ENCODE results near the gene KCNQ1.
A peak's percentile ranks its signal among the peaks of the same experiment; 100 is the strongest.

The KCNQ1 gene

GRCh38 chr11:2555891-2556290 is 111.1 kb downstream of the KCNQ1 start:
- peak overlapping the region; percentile 73 for H3K27ac ChIP-seq
- H3K9ac ChIP-seq, result peak overlapping the region; percentile 68
- H3K4me3 ChIP-seq, result no peak overlapping the region
- H3K4me1 ChIP-seq, result peaks cover 74% of the 10 kb centered on the region
- no peak for TF ChIP-seq Cebpa-rat (IDR thresholded peaks at IDR 0.05)
- peak overlapping the region; percentile 88 for H3K4me2 ChIP-seq
- no peaks in the 10 kb centered on the region for H4K20me1 ChIP-seq
- no peaks in the 10 kb centered on the region for H3K36me3 ChIP-seq
- peaks cover 37% of the 10 kb centered on the region for H3K9me3 ChIP-seq
- H3K27me3 ChIP-seq, result no peaks in the 10 kb centered on the region

GRCh38 chr11:2557381-2557780 is 112.6 kb downstream of the KCNQ1 start:
- H3K27me3 ChIP-seq, result no peaks in the 10 kb centered on the region
- TF ChIP-seq Cebpa-rat (IDR thresholded peaks at IDR 0.05), result no peak

GRCh38 chr11:2558397-2558796 is 113.6 kb downstream of the KCNQ1 start:
- H3K27ac ChIP-seq, result peak overlapping the region; percentile 83
- no peak overlapping the region for H3K4me3 ChIP-seq
- H3K4me2 ChIP-seq, result peak overlapping the region; percentile 92
- no peaks in the 10 kb centered on the region for H3K36me3 ChIP-seq
- no peaks in the 10 kb centered on the region for H4K20me1 ChIP-seq
- H3K9me3 ChIP-seq, result peaks cover 14% of the 10 kb centered on the region
- H3K9ac ChIP-seq, result no peak overlapping the region
- TF ChIP-seq Cebpa-rat (IDR thresholded peaks at IDR 0.05), result no peak
- no peaks in the 10 kb centered on the region for H3K27me3 ChIP-seq
- peaks cover 96% of the 10 kb centered on the region for H3K4me1 ChIP-seq

More at GRCh38 chr11:2557381-2557780, 112.6 kb downstream of the KCNQ1 start:
- Histone ChIP-seq H3K9me3 (peaks cover 22% of the 10 kb centered on the region), H3K4me3 (no peak overlapping the region), H3K4me1 (peaks cover 89% of the 10 kb centered on the region), H3K9ac (no peak overlapping the region), H3K36me3 (no peaks in the 10 kb centered on the region), H3K4me2 (no peak overlapping the region; the same call in 1 of the 2 replicates), H3K27ac (no peak overlapping the region), H4K20me1 (no peaks in the 10 kb centered on the region)

GRCh38 chr11:2558861-2559526 is 114.2 kb downstream of the KCNQ1 start:
- TF ChIP-seq Cebpa-rat (IDR thresholded peaks at IDR 0.05), result no peak

GRCh38 chr11:2559527-2560311 is 114.9 kb downstream of the KCNQ1 start:
- Histone ChIP-seq H3K9ac (peak overlapping the region; percentile 62), H3K4me1 (peaks cover 90% of the 10 kb centered on the region), H3K27ac (peak overlapping the region; percentile 83), H3K27me3 (no peaks in the 10 kb centered on the region), H3K4me3 (peak overlapping the region; percentile 50), H3K4me2 (peak overlapping the region; percentile 92), H4K20me1 (no peaks in the 10 kb centered on the region), H3K9me3 (peaks cover 7% of the 10 kb centered on the region), H3K36me3 (no peaks in the 10 kb centered on the region)
- TF ChIP-seq Cebpa-rat (IDR thresholded peaks at IDR 0.05), result no peak

More at GRCh38 chr11:2558861-2559526, 114.2 kb downstream of the KCNQ1 start:
- peak overlapping the region; percentile 62 for H3K9ac ChIP-seq
- peak overlapping the region; percentile 92 for H3K4me2 ChIP-seq
- peaks cover 96% of the 10 kb centered on the region for H3K4me1 ChIP-seq
- peak overlapping the region; percentile 50 for H3K4me3 ChIP-seq
- H3K27ac ChIP-seq, result peak overlapping the region; percentile 83
- no peaks in the 10 kb centered on the region for H3K27me3 ChIP-seq
- H3K9me3 ChIP-seq, result peaks cover 8% of the 10 kb centered on the region
- H3K36me3 ChIP-seq, result no peaks in the 10 kb centered on the region
- H4K20me1 ChIP-seq, result no peaks in the 10 kb centered on the region

- Histone ChIP-seq H3K4me1 (peaks cover 83% of the 10 kb centered on the region), H3K4me3 (no peak overlapping the region), H3K27ac (peak overlapping the region; percentile 90), H3K9ac (peak overlapping the region; percentile 69), H3K9me3 (peaks cover 7% of the 10 kb centered on the region), H3K36me3 (no peaks in the 10 kb centered on the region), H3K4me2 (peak overlapping the region; percentile 73), H4K20me1 (no peaks in the 10 kb centered on the region), H3K27me3 (no peaks in the 10 kb centered on the region)
- no peak for TF ChIP-seq Cebpa-rat (IDR thresholded peaks at IDR 0.05)
Observed at GRCh38 chr11:2561696-2562581, 117.1 kb downstream of the KCNQ1 start.

- Histone ChIP-seq H3K36me3 (no peaks in the 10 kb centered on the region), H3K4me1 (peaks cover 82% of the 10 kb centered on the region), H3K9me3 (no peaks in the 10 kb centered on the region), H3K4me3 (no peak overlapping the region), H3K27me3 (no peaks in the 10 kb centered on the region), H3K9ac (peak overlapping the region; percentile 69), H3K4me2 (peak overlapping the region; percentile 73), H4K20me1 (no peaks in the 10 kb centered on the region), H3K27ac (peak overlapping the region; percentile 90)
- no peak for TF ChIP-seq Cebpa-rat (IDR thresholded peaks at IDR 0.05)
Observed at GRCh38 chr11:2562890-2563212, 118.0 kb downstream of the KCNQ1 start.

GRCh38 chr11:2563213-2564007 is 118.6 kb downstream of the KCNQ1 start:
- H3K4me3 ChIP-seq, result no peak overlapping the region
- H4K20me1 ChIP-seq, result no peaks in the 10 kb centered on the region
- H3K4me1 ChIP-seq, result peaks cover 80% of the 10 kb centered on the region
- H3K4me2 ChIP-seq, result peak overlapping the region; percentile 73
- H3K9ac ChIP-seq, result peak overlapping the region; percentile 69; the same call in 1 of the 2 replicates
- H3K9me3 ChIP-seq, result no peaks in the 10 kb centered on the region
- no peaks in the 10 kb centered on the region for H3K27me3 ChIP-seq
- TF ChIP-seq Cebpa-rat (IDR thresholded peaks at IDR 0.05), result no peak
- H3K36me3 ChIP-seq, result no peaks in the 10 kb centered on the region
- H3K27ac ChIP-seq, result peak overlapping the region; percentile 90

- Histone ChIP-seq H3K4me1 (peaks cover 77% of the 10 kb centered on the region), H3K36me3 (no peaks in the 10 kb centered on the region), H3K4me2 (0 out of 2 replicates have a peak overlapping the region, but pooled peaks have one; percentile 73), H4K20me1 (no peaks in the 10 kb centered on the region), H3K9me3 (no peaks in the 10 kb centered on the region), H3K4me3 (no peak overlapping the region), H3K27me3 (no peaks in the 10 kb centered on the region), H3K27ac (no peak overlapping the region), H3K9ac (no peak overlapping the region)
- TF ChIP-seq Cebpa-rat (IDR thresholded peaks at IDR 0.05), result no peak
Observed at GRCh38 chr11:2564008-2564530, 119.3 kb downstream of the KCNQ1 start.

All from BLaER1 (cell line).